ENCODE results near the gene LRIG3.

GRCh38 chr12:58841058-58841798 lies 79.1 kb downstream of the LRIG3 start:
- no peak for TF ChIP-seq CTCF (IDR thresholded peaks at IDR 0.05)
- TF ChIP-seq POLR2A (IDR thresholded peaks at IDR 0.05), result no peak

Measured in thyroid gland (tissue), 4 donors.